Measurements from ENCODE around the gene TMEM220. TPM values are rescaled to one million over a fixed set of nuclear protein-coding genes. Genes with fewer than 3 reads are reported as not detected.

Gene TMEM220
- total and polyA plus RNA-seq, 10 of the 15 experiments (the other 5 are each of a cell fraction or from before 2014, with no cell fraction given), result 0.02 to 0.30 (median 0.06) TPM; not detected in 1

DNA sequence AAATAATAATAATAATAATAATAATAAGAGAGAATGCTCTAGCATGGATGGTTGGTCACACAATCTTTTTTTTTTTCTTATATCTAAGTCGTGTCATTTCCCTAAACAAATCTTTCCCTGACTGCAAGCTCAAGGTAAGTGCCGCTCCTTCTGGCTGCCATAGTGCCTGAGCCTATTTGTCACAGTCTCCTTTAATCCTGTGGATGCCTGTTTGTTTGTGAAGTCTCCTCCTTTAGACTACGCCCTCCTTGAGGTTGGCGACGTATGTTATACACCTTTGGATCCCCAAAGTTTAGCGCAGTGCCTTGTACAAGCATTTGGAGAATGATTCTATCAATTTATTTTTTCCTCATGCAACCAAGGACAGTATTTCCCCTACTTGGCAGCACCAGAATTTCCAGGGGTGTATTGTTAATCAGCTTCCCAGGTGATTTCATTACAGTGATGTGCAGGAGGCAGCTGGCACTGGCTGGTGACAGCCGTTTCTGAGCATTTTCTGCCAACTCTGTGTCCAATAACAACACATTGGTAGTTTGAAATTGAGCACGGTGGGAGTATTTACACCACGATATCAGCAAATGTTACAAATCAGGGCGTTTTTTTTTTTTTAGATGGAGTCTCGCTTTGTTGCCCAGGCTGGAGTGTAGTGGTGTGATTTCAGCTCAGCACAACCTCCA, 47.4 kb upstream of the TMEM220 start:
- no peaks in the 10 kb centered on the region for H3K27me3 ChIP-seq (replicated peaks in 1 of 2; ENCODE audit: control insufficient read depth in 2 of 2, insufficient read depth in 2 of 2, low read length in 1 of 2)
- intact Hi-C loops (cut with micrococcal nuclease; ENCODE audit: unreplicated experiment), result no loop called here
- H3K9me3 ChIP-seq (replicated peaks; ENCODE audit: control insufficient read depth, insufficient read depth, low read length), result peaks cover 2% of the 10 kb centered on the region; the same call in 2 of the 3 replicates
- H3K79me2 ChIP-seq (ENCODE audit: control insufficient read depth, insufficient read depth, low read length), result no peaks in the 10 kb centered on the region
- H3K36me3 ChIP-seq (ENCODE audit: control insufficient read depth in 2 of 2, insufficient read depth in 2 of 2, low read length in 1 of 2), result no peaks in the 10 kb centered on the region
- no peaks in the 10 kb centered on the region for H4K20me1 ChIP-seq (ENCODE audit: control insufficient read depth, insufficient read depth)
- H3K9ac ChIP-seq (ENCODE audit: control insufficient read depth, insufficient read depth, low read length), result no peak overlapping the region
- no peak for TF ChIP-seq SP1 (IDR thresholded peaks at IDR 0.05; ENCODE audit: low read depth, low read length)
- TF ChIP-seq SPI1 (IDR thresholded peaks at IDR 0.05; ENCODE audit: borderline replicate concordance, insufficient read depth, low read depth, low read length), result no peak
- TF ChIP-seq YBX1 (IDR thresholded peaks at IDR 0.05), result no peak
- no peak for TF ChIP-seq NFXL1 (IDR thresholded peaks at IDR 0.05; ENCODE audit: borderline replicate concordance)
- no peak for TF ChIP-seq SIX5 (IDR thresholded peaks at IDR 0.05; ENCODE audit: low read depth, low read length, severe bottlenecking)
- no peak for TF ChIP-seq CEBPZ (IDR thresholded peaks at IDR 0.05; ENCODE audit: low read depth, low read length)
- CTCF ChIA-PET, result interaction anchor here (0.7 kb wide), 1 partner anchor 10 kb away, joined by 3 read pairs; no protein-coding TSS in a partner anchor
- H3K4me1 ChIP-seq (ENCODE audit: control insufficient read depth, insufficient read depth, low read length), result no peaks in the 10 kb centered on the region
- DNase-seq (ENCODE audit: low read depth, low spot score) (no peak), FAIRE-seq (no peak), ATAC-seq (no peak)
- H3K4me2 ChIP-seq (ENCODE audit: control insufficient read depth, insufficient read depth), result no peak overlapping the region
- no peak overlapping the region for H3K27ac ChIP-seq (ENCODE audit: control insufficient read depth, insufficient read depth)
- POLR2A ChIA-PET, result no interaction called here
- BruUV-seq (replicated peaks), result no TSS peak
- H3K4me3 ChIP-seq, result no peak overlapping the region
- 54% methylated on average over 11 of the region's 11 CpGs for WGBS (ENCODE audit: insufficient coverage, insufficient replicate concordance, low lambda C conversion rate, missing lambda C conversion rate)
- in situ Hi-C loops (cut with MboI), result no loop called here
- SMC1A ChIA-PET (ENCODE audit: uncharacterized antibody, unreplicated experiment), result no interaction called here
- RAD21 ChIA-PET (ENCODE audit: unreplicated experiment), result interaction anchor here (0.6 kb wide), 1 partner anchor 174 kb away, joined by 4 read pairs; no protein-coding TSS in a partner anchor
- H2AFZ ChIP-seq (ENCODE audit: control insufficient read depth, low read depth, low read length), result no peak overlapping the region

Data from GM12878 (cell line).